ENCODE results near the gene OR6S1.
A peak's percentile ranks its signal among the peaks of the same experiment; 100 is the strongest.
"Not testable (repeated sequence)": the region's sequence is repeated elsewhere in the genome, so short reads cannot be mapped to it uniquely, and the experiment has no call there.

Gene OR6S1

GRCh38 chr14:20631023-20631879, 10.2 kb downstream of the OR6S1 start:
- DNase-seq (ENCODE audit: low read depth, low spot score) = no peak

GRCh38 chr14:20630340-20631022, 11.0 kb downstream of the OR6S1 start:
- DNase-seq (ENCODE audit: low read depth, low spot score) = no peak

GRCh38 chr14:20628063-20628854, 13.2 kb downstream of the OR6S1 start:
- no peak for DNase-seq (ENCODE audit: low read depth, low spot score)

- DNase-seq (ENCODE audit: low read depth, low spot score) = no peak
These were observed 14.0 kb downstream of the OR6S1 start for GRCh38 chr14:20627346-20628027.

GRCh38 chr14:20626274-20626673, 15.2 kb downstream of the OR6S1 start:
- DNase-seq (ENCODE audit: low read depth, low spot score) = no peak

GRCh38 chr14:20624495-20625070, 16.9 kb downstream of the OR6S1 start:
- no peak for DNase-seq (ENCODE audit: low read depth, low spot score)

GRCh38 chr14:20623798-20624197, 17.7 kb downstream of the OR6S1 start:
- no peak for DNase-seq (ENCODE audit: low read depth, low spot score)

GRCh38 chr14:20622816-20623291, 18.6 kb downstream of the OR6S1 start:
- DNase-seq (ENCODE audit: low read depth, low spot score) = no peak

- DNase-seq (ENCODE audit: low read depth, low spot score) = no peak
These were observed 20.6 kb downstream of the OR6S1 start for GRCh38 chr14:20620798-20621478.

GRCh38 chr14:20619688-20620087, 21.8 kb downstream of the OR6S1 start:
- DNase-seq (ENCODE audit: low read depth, low spot score) = not testable (repeated sequence)

- no peak for DNase-seq (ENCODE audit: low read depth, low spot score)
These were observed 23.2 kb downstream of the OR6S1 start for GRCh38 chr14:20618271-20618749.

- DNase-seq (ENCODE audit: low read depth, low spot score) = no peak
These were observed 24.1 kb downstream of the OR6S1 start for GRCh38 chr14:20617138-20618003.

GRCh38 chr14:20615996-20616395, 25.5 kb downstream of the OR6S1 start:
- no peak for DNase-seq (ENCODE audit: low read depth, low spot score)

GRCh38 chr14:20614038-20614840, 27.3 kb downstream of the OR6S1 start:
- DNase-seq (ENCODE audit: low read depth, low spot score) = no peak

GRCh38 chr14:20613094-20614037, 28.1 kb downstream of the OR6S1 start:
- DNase-seq (ENCODE audit: low read depth, low spot score) = peak; percentile 87

- DNase-seq (ENCODE audit: low read depth, low spot score) = no peak
These were observed 29.1 kb downstream of the OR6S1 start for GRCh38 chr14:20612403-20612802.

GRCh38 chr14:20611277-20611676, 30.2 kb downstream of the OR6S1 start:
- no peak for DNase-seq (ENCODE audit: low read depth, low spot score)

All from brain pericyte (primary cell).